ENCODE results near the gene CHRM3. TPM values are rescaled to one million over a fixed set of nuclear protein-coding genes. Genes with fewer than 3 reads are reported as not detected.
"Not testable (repeated sequence)": the region's sequence is repeated elsewhere in the genome, so short reads cannot be mapped to it uniquely, and the experiment has no call there.

CHRM3 gene
- polyA plus RNA-seq, 1 experiment = not detected

DNA sequence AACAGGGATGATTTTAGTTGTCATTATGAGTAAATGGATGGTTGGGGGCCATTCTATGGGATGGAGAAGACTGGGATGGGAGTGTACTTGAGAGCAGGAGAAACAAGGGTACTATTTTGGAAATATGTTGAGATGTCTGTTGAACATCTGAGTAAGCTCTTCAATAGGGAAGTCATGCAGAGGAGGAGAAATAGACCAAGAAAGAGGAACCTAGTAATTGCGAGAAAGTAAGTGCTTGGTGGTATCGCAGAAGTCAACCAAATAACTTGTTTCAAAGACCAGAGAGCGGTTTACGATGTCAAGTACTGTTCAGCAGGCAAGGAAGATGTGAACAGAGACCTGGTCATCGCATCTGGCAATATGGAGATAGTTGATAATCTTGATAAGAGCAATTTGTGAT lies 22.4 kb upstream of the CHRM3 start:
- H3K9me3 ChIP-seq (ENCODE audit: control insufficient read depth, insufficient read depth, low read length) = no peaks in the 10 kb centered on the region
- POLR2A ChIA-PET = no interaction called here
- no peaks in the 10 kb centered on the region for H3K27me3 ChIP-seq (ENCODE audit: control insufficient read depth, insufficient read depth, low read length)
- CTCF ChIA-PET = no interaction called here
- DNase-seq (ENCODE audit: low read depth, low spot score) = no peak
- H3K4me3 ChIP-seq (ENCODE audit: low read depth, low read length) = no peak overlapping the region
- H3K27ac ChIP-seq (ENCODE audit: low read depth, low read length) = no peak overlapping the region
- TF ChIP-seq, protein P1, sequence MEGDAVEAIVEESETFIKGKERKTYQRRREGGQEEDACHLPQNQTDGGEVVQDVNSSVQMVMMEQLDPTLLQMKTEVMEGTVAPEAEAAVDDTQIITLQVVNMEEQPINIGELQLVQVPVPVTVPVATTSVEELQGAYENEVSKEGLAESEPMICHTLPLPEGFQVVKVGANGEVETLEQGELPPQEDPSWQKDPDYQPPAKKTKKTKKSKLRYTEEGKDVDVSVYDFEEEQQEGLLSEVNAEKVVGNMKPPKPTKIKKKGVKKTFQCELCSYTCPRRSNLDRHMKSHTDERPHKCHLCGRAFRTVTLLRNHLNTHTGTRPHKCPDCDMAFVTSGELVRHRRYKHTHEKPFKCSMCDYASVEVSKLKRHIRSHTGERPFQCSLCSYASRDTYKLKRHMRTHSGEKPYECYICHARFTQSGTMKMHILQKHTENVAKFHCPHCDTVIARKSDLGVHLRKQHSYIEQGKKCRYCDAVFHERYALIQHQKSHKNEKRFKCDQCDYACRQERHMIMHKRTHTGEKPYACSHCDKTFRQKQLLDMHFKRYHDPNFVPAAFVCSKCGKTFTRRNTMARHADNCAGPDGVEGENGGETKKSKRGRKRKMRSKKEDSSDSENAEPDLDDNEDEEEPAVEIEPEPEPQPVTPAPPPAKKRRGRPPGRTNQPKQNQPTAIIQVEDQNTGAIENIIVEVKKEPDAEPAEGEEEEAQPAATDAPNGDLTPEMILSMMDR (IDR thresholded peaks at IDR 0.05; ENCODE audit: low read depth, low read length) = no peak

DNA sequence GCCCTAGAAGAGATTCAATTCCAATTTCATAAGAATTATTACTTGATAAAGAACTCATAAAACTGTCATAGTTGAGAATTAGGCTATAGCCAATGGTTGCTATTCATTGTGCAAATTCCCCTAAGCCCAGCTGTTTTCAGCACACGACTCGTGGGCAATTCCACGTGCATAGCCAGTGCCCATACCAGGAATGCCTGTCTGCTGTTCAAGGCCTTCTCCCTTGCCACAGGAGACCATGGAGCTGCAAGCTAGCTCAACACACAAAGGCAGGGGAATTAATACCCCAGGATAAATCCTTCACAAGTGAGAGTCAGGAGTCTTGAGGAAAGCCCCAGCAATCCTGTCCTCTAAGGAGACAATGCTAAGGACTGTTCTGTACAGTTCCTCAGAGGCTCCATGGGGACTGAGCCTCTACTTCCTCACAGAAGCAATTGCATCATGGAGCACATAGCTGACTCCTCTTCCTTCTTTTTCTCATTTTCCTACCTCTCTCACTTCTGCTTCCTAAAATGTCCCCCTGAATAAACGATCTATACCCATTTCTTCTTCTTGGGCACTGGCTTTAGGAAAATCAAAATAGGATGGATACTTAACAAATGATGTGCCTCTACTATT lies 19.1 kb upstream of the CHRM3 start:
- H3K9me3 ChIP-seq (ENCODE audit: control insufficient read depth, insufficient read depth, low read length) = no peaks in the 10 kb centered on the region; the same call in 1 of the 2 replicates
- DNase-seq (ENCODE audit: low read depth, low spot score) = no peak
- ChIA-PET POLR2A (no interaction called here), CTCF (no interaction called here)
- no peaks in the 10 kb centered on the region for H3K27me3 ChIP-seq (ENCODE audit: control insufficient read depth, insufficient read depth, low read length)
- no peak overlapping the region for H3K27ac ChIP-seq (ENCODE audit: low read depth, low read length)
- TF ChIP-seq, protein P1 (IDR thresholded peaks at IDR 0.05; ENCODE audit: low read depth, low read length) = no peak
- no peak overlapping the region for H3K4me3 ChIP-seq (ENCODE audit: low read depth, low read length)

DNA sequence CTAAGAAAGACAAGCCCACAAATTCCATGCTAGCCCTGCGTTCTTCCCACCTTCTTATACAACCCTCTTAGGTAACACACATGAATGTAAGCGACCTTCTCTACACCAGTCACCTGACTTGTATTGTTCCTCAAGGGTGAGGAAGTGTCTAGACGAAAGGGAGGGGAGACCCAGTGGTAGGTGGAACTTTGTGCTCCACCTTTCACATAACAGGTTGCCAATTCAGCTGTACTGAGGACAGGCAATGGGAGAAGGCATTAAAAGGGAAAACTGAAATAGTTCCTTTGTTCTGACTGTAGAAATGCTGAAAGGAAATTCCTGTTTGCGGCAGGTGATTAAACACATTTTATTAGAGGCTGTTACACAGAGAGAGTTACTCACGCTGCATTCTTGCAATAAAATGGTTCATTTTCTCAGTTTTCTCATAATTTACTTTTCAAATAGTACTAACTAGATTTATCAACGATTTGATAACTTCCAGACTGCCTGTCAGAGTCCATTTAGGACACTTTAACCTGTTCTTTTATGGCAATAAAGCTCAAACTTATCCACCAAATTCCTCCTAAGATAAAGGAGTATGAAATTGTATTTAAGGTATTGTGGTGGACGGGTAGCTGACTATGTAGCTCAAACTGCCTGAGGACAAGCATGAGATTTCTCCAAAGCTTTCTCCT lies 17.8 kb upstream of the CHRM3 start:
- H3K9me3 ChIP-seq (ENCODE audit: control insufficient read depth, insufficient read depth, low read length) = no peaks in the 10 kb centered on the region; the same call in 1 of the 2 replicates
- CTCF ChIA-PET = no interaction called here
- H3K27ac ChIP-seq (ENCODE audit: low read depth, low read length) = no peak overlapping the region
- POLR2A ChIA-PET = no interaction called here
- no peak overlapping the region for H3K4me3 ChIP-seq (ENCODE audit: low read depth, low read length)
- DNase-seq (ENCODE audit: low read depth, low spot score) = no peak
- H3K27me3 ChIP-seq (ENCODE audit: control insufficient read depth, insufficient read depth, low read length) = no peaks in the 10 kb centered on the region
- TF ChIP-seq, protein P1 (IDR thresholded peaks at IDR 0.05; ENCODE audit: low read depth, low read length) = no peak

DNA sequence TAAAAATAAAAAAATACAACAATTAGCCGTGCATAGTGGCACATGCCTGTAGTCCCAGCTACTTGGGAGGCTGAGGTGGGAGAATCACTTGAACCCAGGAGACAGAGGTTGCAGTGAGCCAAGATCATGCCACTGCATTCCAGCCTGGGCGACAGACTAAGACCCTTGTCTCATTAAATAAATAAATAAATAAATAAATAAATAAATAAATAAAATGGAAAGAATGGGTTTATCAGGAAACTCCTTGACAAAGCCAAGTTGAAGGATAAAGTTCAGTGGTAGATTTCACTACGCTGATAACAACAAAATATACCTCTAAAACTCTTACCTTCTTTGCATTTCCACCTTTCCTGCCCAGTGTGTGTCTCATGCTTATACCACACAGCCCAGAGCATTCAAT lies 15.5 kb upstream of the CHRM3 start:
- CTCF ChIA-PET; H3K9me3 ChIP-seq (ENCODE audit: control insufficient read depth, insufficient read depth, low read length); DNase-seq (ENCODE audit: low read depth, low spot score); H3K27me3 ChIP-seq (ENCODE audit: control insufficient read depth, insufficient read depth, low read length); H3K27ac ChIP-seq (ENCODE audit: low read depth, low read length); H3K4me3 ChIP-seq (ENCODE audit: low read depth, low read length); POLR2A ChIA-PET: not testable (repeated sequence)

DNA sequence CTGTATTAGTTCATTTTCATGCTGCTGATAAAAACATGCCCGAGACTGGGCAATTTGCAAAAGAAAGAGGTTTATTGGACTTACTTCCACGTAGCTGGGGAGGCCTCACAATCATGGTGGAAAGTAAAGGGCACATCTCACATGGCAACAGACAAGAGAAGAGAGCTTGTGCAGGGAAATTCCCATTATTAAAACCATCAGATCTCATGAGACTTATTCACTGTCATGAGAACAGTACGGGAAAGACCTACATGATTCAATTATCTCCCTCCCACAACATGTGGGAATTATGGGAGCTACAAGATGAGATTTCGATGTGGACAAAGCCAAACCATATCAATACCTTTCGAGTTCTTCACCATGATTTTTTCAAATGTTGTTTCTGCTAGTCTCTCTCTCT lies 3.7 kb upstream of the CHRM3 start:
- H3K9me3 ChIP-seq (ENCODE audit: control insufficient read depth, insufficient read depth, low read length) = peaks cover 20% of the 10 kb centered on the region
- H3K27ac ChIP-seq (ENCODE audit: low read depth, low read length) = no peak overlapping the region
- DNase-seq (ENCODE audit: low read depth, low spot score) = no peak
- no peak overlapping the region for H3K4me3 ChIP-seq (ENCODE audit: low read depth, low read length)
- TF ChIP-seq, protein P1 (IDR thresholded peaks at IDR 0.05; ENCODE audit: low read depth, low read length) = no peak
- ChIA-PET CTCF (no interaction called here), POLR2A (no interaction called here)
- no peaks in the 10 kb centered on the region for H3K27me3 ChIP-seq (ENCODE audit: control insufficient read depth, insufficient read depth, low read length)

Measured in AG04450 (cell line).